K562 (cell line): ENCODE data around the gene UCN. TPM values are rescaled to one million over a fixed set of nuclear protein-coding genes. Genes with fewer than 3 reads are reported as not detected.
A peak's percentile ranks its signal among the peaks of the same experiment; 100 is the strongest.

Experiments used
- ASH1L ChIP-seq: fragments of 450-650 bp; IDR thresholded peaks from 2 replicates; pipeline ENCODE4 v1.6.1; 2018; ENCODE audit warnings: borderline replicate concordance, mild to moderate bottlenecking, low read depth; ENCODE audit not compliant: partially characterized antibody
- ATF1 ChIP-seq, 2 experiments: fragments of 450-650 bp in 1 of 2; IDR thresholded peaks; 2 replicates each; pipeline ENCODE4 v1.6.1; 2016; ENCODE audit warnings: missing compliant biosample characterization in 1 of 2, missing genetic modification characterization in 1 of 2
- CEBPG ChIP-seq, 3 experiments: fragments of 200-800 bp in 1 of 3; sonication (Bioruptor generic) in 1 of 3; sonication (generic) in 1 of 3; formaldehyde crosslinking in 1 of 3; IDR thresholded peaks in 2 of 3; conservative IDR thresholded peaks in 1 of 3; 2 replicates each; pipeline versions ENCODE4 v1.6.1 to v1.8.0; 2016 to 2022; ENCODE audit warnings: missing compliant biosample characterization in 2 of 3, missing genetic modification characterization in 2 of 3, mild to moderate bottlenecking in 1 of 3, missing genetic modification reagents in 1 of 3
- CUX1 ChIP-seq: fragments of 200-800 bp; sonication (Bioruptor generic); IDR thresholded peaks from 2 replicates; pipeline ENCODE4 v1.6.1; 2016; ENCODE audit warnings: missing genetic modification characterization, missing compliant biosample characterization
- DIDO1 ChIP-seq: fragments of 450-650 bp; IDR thresholded peaks from 2 replicates; pipeline ENCODE4 v1.6.1; 2016; ENCODE audit warnings: low read depth, missing biosample characterization, missing genetic modification characterization
- E2F4 ChIP-seq: sonication (generic); formaldehyde crosslinking; IDR thresholded peaks from 2 replicates; pipeline ENCODE4 v1.8.0; 2022; ENCODE audit warnings: mild to moderate bottlenecking, low read depth, missing genetic modification reagents
- E2F6 ChIP-seq, 2 experiments: IDR thresholded peaks; 2 replicates each; pipeline ENCODE4 v1.6.1; 2011; ENCODE audit warnings: borderline replicate concordance in 1 of 2, control low read depth in 1 of 2, low read depth in 1 of 2, low read length in 1 of 2, mild to moderate bottlenecking in 1 of 2, mixed read lengths in 1 of 2, moderate library complexity in 1 of 2; ENCODE audit not compliant: insufficient read depth in 1 of 2, insufficient read length in 1 of 2, poor library complexity in 1 of 2, severe bottlenecking in 1 of 2; ENCODE audit errors: extremely low read depth in 1 of 2
- ETV5 ChIP-seq: sonication (generic); formaldehyde crosslinking; IDR thresholded peaks from 2 replicates; pipeline ENCODE4 v1.4.0; 2020; ENCODE audit warnings: low read depth, mild to moderate bottlenecking, missing genetic modification reagents
- GATA2 ChIP-seq: sonication (generic); formaldehyde crosslinking; IDR thresholded peaks from 2 replicates; pipeline ENCODE4 v1.4.0; 2020; ENCODE audit warnings: mild to moderate bottlenecking, missing genetic modification reagents
- HDAC1 ChIP-seq, 2 experiments: fragments of 450-650 bp; IDR thresholded peaks; 2 replicates each; pipeline ENCODE4 v1.6.1; 2016 to 2017; ENCODE audit warnings: inconsistent platforms in 1 of 2, mild to moderate bottlenecking in 1 of 2, moderate library complexity in 1 of 2
- KLF16 ChIP-seq: IDR thresholded peaks from 2 replicates; pipeline ENCODE4 v1.6.1; 2016; ENCODE audit warnings: antibody characterized with exemption
- NUFIP1 ChIP-seq: fragments of 450-650 bp; IDR thresholded peaks from 2 replicates; pipeline ENCODE4 v1.6.1; 2018; ENCODE audit not compliant: partially characterized antibody
- TAF1 ChIP-seq: IDR thresholded peaks from 2 replicates; pipeline ENCODE4 v1.6.1; 2011; ENCODE audit warnings: mild to moderate bottlenecking, low read length, moderate library complexity; ENCODE audit not compliant: insufficient read depth, control insufficient read depth, severe bottlenecking; ENCODE audit errors: extremely low read depth
- TFAP4 ChIP-seq: sonication (generic); formaldehyde crosslinking; IDR thresholded peaks from 2 replicates; pipeline ENCODE4 v1.8.0; 2022; ENCODE audit warnings: missing genetic modification reagents, mild to moderate bottlenecking, moderate library complexity, borderline replicate concordance
- ZNF232 ChIP-seq: sonication (generic); formaldehyde crosslinking; IDR thresholded peaks from 2 replicates; pipeline ENCODE4 v1.8.0; 2022; ENCODE audit warnings: mild to moderate bottlenecking, missing genetic modification reagents
- ZNF778 ChIP-seq: fragments of 450-650 bp; formaldehyde crosslinking; IDR thresholded peaks from 2 replicates; pipeline ENCODE4 v1.4.0; 2020; ENCODE audit warnings: mild to moderate bottlenecking, moderate library complexity
- polyA plus RNA-seq, 8 experiments: library from polyadenylated mRNA; depleted of rRNA in 4 of 8; stranded (reverse) in 5 of 8; unstranded in 3 of 8; fragments of >200 nt; fragmentation: Nextera tagmentation in 2 of 8; fragmentation: Illumina TruSeq in 1 of 8; extraction: Ambion mirVana in 2 of 8; extraction: Trizol in 1 of 8; gene quantifications; 2 replicates each; pipeline versions ENCODE4 v1.2.1 to v1.2.3, GENCODE V29; 2011 to 2014; ENCODE audit warnings: inconsistent platforms in 1 of 8, missing spikeins in 1 of 8
- total RNA-seq, 7 experiments: library from RNA; depleted of rRNA in 6 of 7; stranded (reverse); fragments of >200 nt in 6 of 7; fragmentation: Illumina TruSeq in 2 of 7; extraction: Trizol in 2 of 7; gene quantifications; 2 replicates each; pipeline versions ENCODE4 v1.2.1 to v1.2.3, GENCODE V29; 2011 to 2021; ENCODE audit warnings: low replicate concordance in 1 of 7

The UCN gene
- total and polyA plus RNA-seq, 9 of the 15 experiments (the other 6 are each of a cell fraction or from before 2014, with no cell fraction given), result 0.10 to 2.7 (median 0.43) TPM

- peak; percentile 71 for TF ChIP-seq E2F4 (CRISPR knock-in tag)
- TF ChIP-seq ZNF778, result no peak
- no peak for TF ChIP-seq CEBPG (CRISPR knock-in tag; IDR thresholded peaks at IDR 0.05)
- TF ChIP-seq CEBPG (tag; conservative IDR thresholded peaks at IDR 0.05 in 1 of 2, IDR thresholded peaks at IDR 0.05 in 1 of 2), result peak; percentile 69 to 89; a peak in 3 of 4 replicates
- TF ChIP-seq CUX1 (CRISPR knock-in tag), result no peak
- peak; percentile 92 for TF ChIP-seq ETV5 (CRISPR knock-in tag)
- peak; percentile 80 for TF ChIP-seq ATF1 (CRISPR knock-in tag; IDR thresholded peaks at IDR 0.05)
- TF ChIP-seq ATF1 (tag; IDR thresholded peaks at IDR 0.05), result peak; percentile 99
- TF ChIP-seq E2F6 (IDR thresholded peaks at IDR 0.05; ENCODE audit: borderline replicate concordance in 1 of 2, extremely low read depth in 1 of 2, insufficient read depth in 1 of 2, insufficient read length in 1 of 2, low read depth in 1 of 2, low read length in 1 of 2, poor library complexity in 1 of 2, severe bottlenecking in 1 of 2), result peak; percentile 55 to 63
- peak; percentile 36 for TF ChIP-seq TAF1
- TF ChIP-seq KLF16, result 0 out of 2 replicates have a peak, but pooled peaks have one; percentile 3
- TF ChIP-seq ZNF232 (CRISPR knock-in tag), result no peak
- TF ChIP-seq TFAP4 (CRISPR knock-in tag), result peak; percentile 80; the same call in 1 of the 2 replicates
- TF ChIP-seq DIDO1 (tag), result peak; percentile 78; the same call in 1 of the 2 replicates
- TF ChIP-seq NUFIP1, result no peak
- TF ChIP-seq HDAC1 (IDR thresholded peaks at IDR 0.05), result peak in 1 of 2 experiments; percentile 89; a peak in 2 of 4 replicates
- peak; percentile 61 for TF ChIP-seq ASH1L
- no peak for TF ChIP-seq GATA2 (CRISPR knock-in tag)
These were observed 48.3 kb upstream of the UCN start, which contains the start of gene GTF3C2 (continued) for GRCh38 chr2:27356382-27357181.
